CD4-positive, alpha-beta memory T cell (primary cell): ENCODE measurements around the gene TINAGL1. TPM values are rescaled to one million over a fixed set of nuclear protein-coding genes. Genes with fewer than 3 reads are reported as not detected.

Experiments used
- CTCF ChIA-PET: fragments of 350-600 bp; sonication (Branson Sonifier 250); formaldehyde crosslinking; loops from one replicate; lab custom pipeline; 2021; ENCODE audit warnings: inconsistent platforms; ENCODE audit not compliant: partially characterized antibody; lab: Charles Lee
- POLR2A ChIA-PET: fragments of 350-600 bp; sonication (Branson Sonifier 250); formaldehyde crosslinking; loops from one replicate; lab custom pipeline; 2021; ENCODE audit not compliant: partially characterized antibody; lab: Charles Lee
- DNase-seq, 5 donors: peaks; one replicate each; pipeline versions ENCODE4 v3.0.0 to v3.0.0-alpha.2; 2020 to 2022; ENCODE audit warnings: mixed read lengths in 1 of 5
- H3K27ac ChIP-seq: one replicate; pipeline ENCODE4 v1.7.0; 2013; ENCODE audit warnings: low read depth, low read length
- H3K27me3 ChIP-seq: 2 replicates; pipeline ENCODE4 v1.7.0; 2013; ENCODE audit warnings: mild to moderate bottlenecking, low read length, moderate library complexity; ENCODE audit not compliant: insufficient read depth
- H3K36me3 ChIP-seq: 2 replicates; pipeline ENCODE4 v1.7.0; 2013; ENCODE audit warnings: mild to moderate bottlenecking, low read length, moderate library complexity; ENCODE audit not compliant: insufficient read depth
- H3K4me1 ChIP-seq: 2 replicates; pipeline ENCODE4 v1.7.0; 2013; ENCODE audit warnings: mild to moderate bottlenecking, low read length, moderate library complexity; ENCODE audit not compliant: insufficient read depth
- H3K4me3 ChIP-seq, 2 donors: one replicate each; pipeline ENCODE4 v1.7.0; 2013; ENCODE audit warnings: low read length in 2 of 2, mild to moderate bottlenecking in 1 of 2
- H3K9me3 ChIP-seq, 2 donors: one replicate each; pipeline ENCODE4 v1.7.0; 2013; ENCODE audit warnings: low read length in 2 of 2, control low read depth in 1 of 2; ENCODE audit not compliant: control insufficient read depth in 1 of 2
- H3K27ac Mint-ChIP-seq, 7 donors: one replicate each; pipeline ENCODE4 v1.8.0; 2020 to 2021; ENCODE audit warnings: mixed read lengths in 7 of 7, mild to moderate bottlenecking in 6 of 7, inconsistent platforms in 3 of 7, moderate library complexity in 3 of 7
- H3K27me3 Mint-ChIP-seq, 2 donors: one replicate each; pipeline ENCODE4 v1.8.0; 2020 to 2021; ENCODE audit warnings: mixed read lengths in 2 of 2
- H3K36me3 Mint-ChIP-seq, 2 donors: one replicate each; pipeline ENCODE4 v1.8.0; 2020 to 2021; ENCODE audit warnings: mixed read lengths in 2 of 2, inconsistent platforms in 1 of 2, mild to moderate bottlenecking in 1 of 2
- H3K4me1 Mint-ChIP-seq, 4 donors: one replicate each; pipeline ENCODE4 v1.8.0; 2020 to 2021; ENCODE audit warnings: mixed read lengths in 4 of 4, mild to moderate bottlenecking in 1 of 4
- H3K4me3 Mint-ChIP-seq, 8 donors: one replicate each; pipeline ENCODE4 v1.8.0; 2020 to 2021; ENCODE audit warnings: mixed read lengths in 8 of 8, mild to moderate bottlenecking in 7 of 8, moderate library complexity in 6 of 8, inconsistent platforms in 3 of 8
- H3K9me3 Mint-ChIP-seq, 8 donors: one replicate each; pipeline ENCODE4 v1.8.0; 2020 to 2021; ENCODE audit warnings: mixed read lengths in 8 of 8, mild to moderate bottlenecking in 5 of 8, inconsistent platforms in 3 of 8, moderate library complexity in 1 of 8
- intact Hi-C: fragments of 100-400 bp; cut with micrococcal nuclease; formaldehyde crosslinking; loops from one replicate; pipeline ENCODE4 v1.15.1; 2023
- polyA plus RNA-seq, 2 donors: library from polyadenylated mRNA; unstranded; fragments of 300-500 nt; fragmentation: Illumina TruSeq; gene quantifications; one replicate each; pipeline ENCODE4 v1.2.3, GENCODE V29; 2021
- total RNA-seq, 2 experiments: library from RNA; stranded (reverse); gene quantifications; one replicate each; pipeline ENCODE4 v1.2.3, GENCODE V29; 2021

TINAGL1 gene
- total and polyA plus RNA-seq, 4 experiments from 2014 or later: not detected

DNA sequence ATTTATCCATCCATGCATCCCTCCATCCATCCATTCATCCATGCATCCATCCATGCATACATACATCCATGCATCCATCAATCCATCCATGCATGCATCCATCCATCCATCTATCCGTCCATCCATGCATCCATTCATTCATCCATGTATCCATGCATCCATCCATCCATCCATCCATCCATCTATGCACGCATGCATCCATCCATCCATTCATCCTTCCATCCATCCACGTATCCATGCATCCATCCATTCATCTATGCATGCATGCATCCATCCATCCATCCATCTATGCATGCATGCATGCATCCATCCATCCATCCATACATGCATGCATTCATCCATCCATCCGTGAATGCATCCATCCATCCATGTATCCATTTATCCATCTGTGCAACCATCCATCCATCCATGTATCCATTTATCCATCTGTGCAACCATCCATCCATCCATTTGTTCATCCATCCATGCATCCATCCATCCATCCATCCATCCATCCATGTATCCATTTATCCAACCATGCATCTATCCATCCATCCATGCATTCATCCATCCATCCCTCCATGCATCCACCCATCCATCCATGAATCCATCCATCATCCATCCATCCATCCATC lies 30.3 kb upstream of the TINAGL1 start:
- Histone ChIP-seq H3K27ac (no peak overlapping the region), H3K27me3 (no peaks in the 10 kb centered on the region), H3K4me1 (peaks cover 11% of the 10 kb centered on the region), H3K4me3 (no peak overlapping the region), H3K36me3 (no peaks in the 10 kb centered on the region), H3K9me3 (no peaks in the 10 kb centered on the region)
- peaks cover 6 to 9% (median 8%) of the 10 kb centered on the region in 4 donors for H3K4me1 Mint-ChIP-seq
- H3K9me3 Mint-ChIP-seq: peaks cover 0 to 4% (median 1%) of the 10 kb centered on the region in 8 donors
- no peak for DNase-seq
- CTCF ChIA-PET: no interaction called here
- no peaks in the 10 kb centered on the region for H3K36me3 Mint-ChIP-seq
- POLR2A ChIA-PET: no interaction called here
- H3K27me3 Mint-ChIP-seq: peaks cover 4 to 7% of the 10 kb centered on the region in 2 donors
- no peak overlapping the region for H3K4me3 Mint-ChIP-seq
- intact Hi-C loops: loop anchor here (5.0 kb wide), 3 partner anchors 241 to 764 kb away; no protein-coding TSS in a partner anchor
- H3K27ac Mint-ChIP-seq: no peak overlapping the region

DNA sequence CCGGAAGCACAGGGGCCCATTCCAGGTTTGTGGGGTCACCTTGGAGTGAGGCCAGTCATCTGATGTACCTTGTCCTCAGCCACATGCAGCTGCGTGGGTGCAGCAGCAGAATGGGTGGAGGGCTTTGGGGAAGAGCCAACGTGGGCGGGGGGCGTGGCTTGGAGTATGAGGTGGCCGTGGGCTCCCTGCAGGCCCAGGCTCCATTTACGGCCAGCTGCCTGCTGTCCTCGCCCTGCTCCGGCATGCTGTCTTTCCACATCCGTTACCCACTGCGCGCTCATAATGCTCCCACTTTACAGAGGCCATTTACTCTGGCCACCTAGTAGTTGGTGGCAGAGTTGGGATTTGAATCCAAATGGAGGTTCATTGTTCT lies 27.8 kb upstream of the TINAGL1 start:
- Mint-ChIP-seq H3K27me3 (peaks cover 2 to 4% of the 10 kb centered on the region in 2 donors), H3K9me3 (no peaks in the 10 kb centered on the region), H3K4me3 (no peak overlapping the region), H3K36me3 (no peaks in the 10 kb centered on the region), H3K4me1 (peaks cover 6 to 9% (median 8%) of the 10 kb centered on the region in 4 donors), H3K27ac (no peak overlapping the region)
- DNase-seq: no peak
- ChIA-PET CTCF (interaction anchor here (0.9 to 2.4 kb wide), 15 partner anchors 12 to 747 kb away, joined by 3 to 24 read pairs (median 4); no protein-coding TSS in a partner anchor), POLR2A (no interaction called here)
- peaks cover 11% of the 10 kb centered on the region for H3K4me1 ChIP-seq
- no peak overlapping the region for H3K27ac ChIP-seq
- intact Hi-C loops: loop anchor here (5.0 kb wide), 3 partner anchors 239 to 766 kb away; no protein-coding TSS in a partner anchor
- no peaks in the 10 kb centered on the region for H3K36me3 ChIP-seq
- H3K9me3 ChIP-seq: no peaks in the 10 kb centered on the region
- no peak overlapping the region for H3K4me3 ChIP-seq
- H3K27me3 ChIP-seq: no peaks in the 10 kb centered on the region

DNA sequence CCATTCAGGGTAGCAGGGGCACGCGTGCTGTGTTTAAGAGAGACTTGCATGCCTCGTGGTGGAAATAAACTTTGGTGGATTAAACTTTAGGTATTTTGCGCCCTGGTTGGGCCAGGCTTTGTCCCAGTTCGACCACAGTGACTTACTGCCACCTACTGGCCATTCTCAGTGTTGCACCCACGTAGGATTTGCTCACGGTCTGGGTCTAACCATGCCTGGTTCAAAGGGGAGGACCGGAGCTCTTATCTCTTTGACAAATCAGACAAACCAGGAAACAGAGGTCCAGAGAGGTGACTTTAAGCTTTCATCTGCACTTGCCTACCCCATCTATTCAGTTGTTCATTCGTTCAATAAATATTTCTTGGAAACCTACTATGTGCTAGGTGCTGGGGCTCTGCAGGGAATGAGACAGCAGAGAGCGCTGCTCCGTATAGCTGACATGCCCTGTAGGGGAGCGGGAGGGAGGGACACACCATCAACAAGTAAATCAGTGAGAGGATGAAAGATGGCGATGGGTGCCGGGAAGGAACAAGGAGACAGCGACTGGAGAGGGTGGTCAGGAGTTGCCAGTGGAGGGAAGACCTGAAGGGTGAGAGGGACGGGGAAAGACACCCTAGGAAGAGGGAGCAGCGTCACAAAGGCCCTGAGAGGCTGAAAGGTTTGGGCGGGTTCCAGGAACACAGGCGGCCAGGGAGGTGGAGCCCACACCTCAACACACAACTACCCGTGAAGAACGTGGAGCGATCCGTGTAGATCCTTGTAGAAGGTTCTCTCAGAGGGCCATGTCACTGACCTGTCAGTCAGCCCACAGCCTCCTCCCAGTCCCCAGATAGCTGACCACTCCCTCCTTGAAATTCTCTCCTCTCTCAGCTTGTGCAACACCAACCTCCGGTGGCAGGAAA lies 27.2 kb upstream of the TINAGL1 start:
- Histone ChIP-seq H3K4me1 (peaks cover 11% of the 10 kb centered on the region), H3K27me3 (no peaks in the 10 kb centered on the region), H3K9me3 (no peaks in the 10 kb centered on the region), H3K36me3 (no peaks in the 10 kb centered on the region), H3K27ac (no peak overlapping the region), H3K4me3 (no peak overlapping the region)
- Mint-ChIP-seq H3K27ac (no peak overlapping the region), H3K27me3 (peaks cover 2 to 4% of the 10 kb centered on the region in 2 donors), H3K9me3 (no peaks in the 10 kb centered on the region), H3K4me3 (peak overlapping the region; percentile 37 to 75 (median 54)), H3K4me1 (peaks cover 6 to 9% (median 8%) of the 10 kb centered on the region in 4 donors), H3K36me3 (no peaks in the 10 kb centered on the region)
- CTCF ChIA-PET: interaction anchor here (0.6 to 2.4 kb wide), 18 partner anchors 12 to 747 kb away, joined by 3 to 24 read pairs (median 4); no protein-coding TSS in a partner anchor
- peak; percentile 79 to 86 (median 84) for DNase-seq
- intact Hi-C loops: loop anchor here (5.0 kb wide), 3 partner anchors 238 to 767 kb away; no protein-coding TSS in a partner anchor
- POLR2A ChIA-PET: no interaction called here

DNA sequence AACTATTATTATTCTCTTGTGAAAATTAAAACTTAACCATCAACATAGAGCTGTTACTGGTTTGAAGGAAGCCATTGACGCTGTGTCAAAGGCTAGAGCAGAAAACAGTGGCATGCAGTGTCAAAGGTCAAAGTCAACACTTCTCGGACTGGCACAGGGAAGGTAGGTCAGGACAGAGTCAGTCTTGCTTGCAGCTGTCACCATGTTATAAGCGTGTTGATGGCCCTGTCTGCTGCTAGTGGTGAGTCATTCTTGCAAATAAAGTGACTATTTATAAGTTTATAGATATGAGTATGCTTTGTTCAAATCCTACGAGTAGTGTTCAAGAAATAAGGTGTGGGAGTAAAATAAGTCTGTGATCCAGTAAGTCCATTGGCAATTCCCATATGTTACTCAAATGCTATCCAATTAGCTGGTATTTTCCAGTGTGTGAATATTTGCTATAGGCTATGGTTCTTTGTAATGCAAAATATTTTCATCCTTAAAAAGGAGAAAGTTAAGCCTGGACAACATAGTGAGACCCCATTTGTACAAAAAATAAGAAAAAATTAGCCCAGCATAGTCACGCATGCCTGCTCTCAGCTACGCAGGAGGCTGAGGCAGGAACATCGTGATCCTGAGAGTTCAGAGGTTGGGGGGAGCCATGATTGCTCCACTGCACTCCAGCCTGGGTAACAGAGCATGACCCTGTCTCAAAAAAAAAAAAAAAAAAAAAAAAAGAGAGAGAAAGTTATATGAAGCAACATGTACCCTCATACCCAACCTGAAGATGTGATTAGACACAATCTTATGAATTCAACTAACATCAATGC lies 26.3 kb upstream of the TINAGL1 start:
- Histone ChIP-seq H3K36me3 (no peaks in the 10 kb centered on the region), H3K4me1 (peaks cover 11% of the 10 kb centered on the region), H3K4me3 (no peak overlapping the region), H3K27ac (no peak overlapping the region), H3K27me3 (no peaks in the 10 kb centered on the region), H3K9me3 (no peaks in the 10 kb centered on the region)
- Mint-ChIP-seq H3K27ac (no peak overlapping the region), H3K4me1 (peaks cover 6 to 9% (median 8%) of the 10 kb centered on the region in 4 donors), H3K36me3 (no peaks in the 10 kb centered on the region), H3K27me3 (peaks cover 4 to 6% of the 10 kb centered on the region in 2 donors), H3K9me3 (no peaks in the 10 kb centered on the region), H3K4me3 (peak overlapping the region in 2 of 8 donors; percentile 29 to 44)
- POLR2A ChIA-PET: no interaction called here
- CTCF ChIA-PET: interaction anchor here (0.8 to 2.4 kb wide), 12 partner anchors 13 to 748 kb away, joined by 3 to 24 read pairs (median 6); no protein-coding TSS in a partner anchor
- intact Hi-C loops: loop anchor here (5.0 kb wide), 3 partner anchors 237 to 768 kb away; no protein-coding TSS in a partner anchor
- no peak for DNase-seq

DNA sequence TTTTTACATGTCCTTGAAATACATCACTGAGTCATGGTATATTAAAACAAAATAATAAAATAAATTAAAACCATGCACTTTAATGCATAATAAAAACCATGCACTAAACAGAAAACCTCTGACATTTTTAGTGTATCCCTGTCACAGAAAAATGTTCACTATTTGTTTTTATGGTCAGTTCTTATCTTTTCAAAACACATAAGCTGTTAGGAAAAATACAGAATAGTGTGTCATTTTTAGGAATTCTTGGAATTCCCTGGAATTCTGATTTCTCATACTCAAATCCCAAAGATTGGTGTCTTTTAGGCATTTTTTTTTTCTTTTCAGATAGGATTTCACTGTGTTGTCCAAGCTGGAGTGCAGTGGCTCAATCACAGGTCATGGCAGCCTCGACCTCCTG lies 25.1 kb upstream of the TINAGL1 start:
- no peak overlapping the region for H3K4me3 Mint-ChIP-seq
- ChIA-PET POLR2A (no interaction called here), CTCF (interaction anchor here (0.8 kb wide), 1 partner anchor 156 kb away, joined by 3 read pairs; no protein-coding TSS in a partner anchor)
- Histone ChIP-seq H3K4me3 (no peak overlapping the region), H3K4me1 (peaks cover 11% of the 10 kb centered on the region), H3K36me3 (no peaks in the 10 kb centered on the region), H3K27me3 (no peaks in the 10 kb centered on the region), H3K27ac (no peak overlapping the region), H3K9me3 (no peaks in the 10 kb centered on the region)
- no peaks in the 10 kb centered on the region for H3K36me3 Mint-ChIP-seq
- intact Hi-C loops: no loop called here
- no peaks in the 10 kb centered on the region for H3K9me3 Mint-ChIP-seq
- peaks cover 6 to 9% (median 8%) of the 10 kb centered on the region in 4 donors for H3K4me1 Mint-ChIP-seq
- DNase-seq: no peak
- peaks cover 4 to 10% of the 10 kb centered on the region in 2 donors for H3K27me3 Mint-ChIP-seq
- no peak overlapping the region for H3K27ac Mint-ChIP-seq

DNA sequence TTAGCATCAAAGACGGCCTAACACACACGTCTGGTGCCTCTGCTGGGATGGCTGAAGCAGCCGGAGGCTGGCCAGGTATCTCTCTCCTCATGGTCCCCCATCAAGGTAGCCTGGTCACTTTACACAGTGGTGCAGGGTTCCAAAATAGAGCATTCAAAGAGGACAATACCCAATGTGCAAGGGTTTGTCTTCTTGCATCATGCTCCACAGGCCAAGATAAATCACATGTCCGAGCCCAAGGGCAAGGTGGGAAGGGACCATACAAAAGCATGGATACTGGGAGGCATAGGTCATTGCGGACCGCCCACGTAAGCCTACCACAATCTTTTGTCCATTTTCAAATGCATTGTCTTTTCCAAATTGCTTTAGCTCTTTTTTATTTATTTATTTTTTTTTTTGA lies 23.8 kb upstream of the TINAGL1 start:
- POLR2A ChIA-PET: no interaction called here
- no peak for DNase-seq

More for the DNA sequence above, 23.8 kb upstream of the TINAGL1 start:
- peaks cover 6 to 9% (median 8%) of the 10 kb centered on the region in 4 donors for H3K4me1 Mint-ChIP-seq
- H3K27ac Mint-ChIP-seq: no peak overlapping the region
- intact Hi-C loops: no loop called here
- H3K27me3 ChIP-seq: no peaks in the 10 kb centered on the region
- CTCF ChIA-PET: no interaction called here
- H3K9me3 ChIP-seq: no peaks in the 10 kb centered on the region
- no peak overlapping the region for H3K27ac ChIP-seq
- peaks cover 4 to 13% of the 10 kb centered on the region in 2 donors for H3K27me3 Mint-ChIP-seq
- H3K4me3 Mint-ChIP-seq: no peak overlapping the region
- H3K36me3 Mint-ChIP-seq: no peaks in the 10 kb centered on the region
- peaks cover 11% of the 10 kb centered on the region for H3K4me1 ChIP-seq
- no peak overlapping the region for H3K4me3 ChIP-seq
- no peaks in the 10 kb centered on the region for H3K9me3 Mint-ChIP-seq
- no peaks in the 10 kb centered on the region for H3K36me3 ChIP-seq
